Effector memory CD4-positive, alpha-beta T cell (primary cell): ENCODE data around the gene CELSR1.
A peak's percentile ranks its signal among the peaks of the same experiment; 100 is the strongest.

ENCODE experiments used
- DNase-seq, 3 donors: peaks; one replicate each; pipeline ENCODE4 v3.0.0-alpha.2; 2020
- H3K27ac ChIP-seq: 2 replicates; pipeline ENCODE4 v1.7.0; 2013; ENCODE audit warnings: mild to moderate bottlenecking, low read length, moderate library complexity; ENCODE audit not compliant: insufficient read depth, poor library complexity, severe bottlenecking
- H3K27me3 ChIP-seq: replicated peaks from 2 replicates; pipeline ENCODE4 v1.7.0; 2013; ENCODE audit warnings: mild to moderate bottlenecking, low read length; ENCODE audit not compliant: insufficient read depth, control insufficient read depth, poor library complexity, severe bottlenecking
- H3K36me3 ChIP-seq: 2 replicates; pipeline ENCODE4 v1.7.0; 2013; ENCODE audit warnings: mild to moderate bottlenecking, low read length, moderate library complexity; ENCODE audit not compliant: control insufficient read depth, insufficient read depth
- H3K4me1 ChIP-seq: 2 replicates; pipeline ENCODE4 v1.7.0; 2013; ENCODE audit warnings: low read length, mild to moderate bottlenecking; ENCODE audit not compliant: control insufficient read depth, insufficient read depth, poor library complexity, severe bottlenecking
- H3K4me3 ChIP-seq: 2 replicates; pipeline ENCODE4 v1.7.0; 2013; ENCODE audit warnings: low read length, low read depth, mild to moderate bottlenecking; ENCODE audit not compliant: insufficient read depth, poor library complexity, severe bottlenecking
- H3K9me3 ChIP-seq: 2 replicates; pipeline ENCODE4 v1.7.0; 2013; ENCODE audit warnings: mild to moderate bottlenecking, low read length, moderate library complexity; ENCODE audit not compliant: control insufficient read depth

Gene CELSR1

DNA sequence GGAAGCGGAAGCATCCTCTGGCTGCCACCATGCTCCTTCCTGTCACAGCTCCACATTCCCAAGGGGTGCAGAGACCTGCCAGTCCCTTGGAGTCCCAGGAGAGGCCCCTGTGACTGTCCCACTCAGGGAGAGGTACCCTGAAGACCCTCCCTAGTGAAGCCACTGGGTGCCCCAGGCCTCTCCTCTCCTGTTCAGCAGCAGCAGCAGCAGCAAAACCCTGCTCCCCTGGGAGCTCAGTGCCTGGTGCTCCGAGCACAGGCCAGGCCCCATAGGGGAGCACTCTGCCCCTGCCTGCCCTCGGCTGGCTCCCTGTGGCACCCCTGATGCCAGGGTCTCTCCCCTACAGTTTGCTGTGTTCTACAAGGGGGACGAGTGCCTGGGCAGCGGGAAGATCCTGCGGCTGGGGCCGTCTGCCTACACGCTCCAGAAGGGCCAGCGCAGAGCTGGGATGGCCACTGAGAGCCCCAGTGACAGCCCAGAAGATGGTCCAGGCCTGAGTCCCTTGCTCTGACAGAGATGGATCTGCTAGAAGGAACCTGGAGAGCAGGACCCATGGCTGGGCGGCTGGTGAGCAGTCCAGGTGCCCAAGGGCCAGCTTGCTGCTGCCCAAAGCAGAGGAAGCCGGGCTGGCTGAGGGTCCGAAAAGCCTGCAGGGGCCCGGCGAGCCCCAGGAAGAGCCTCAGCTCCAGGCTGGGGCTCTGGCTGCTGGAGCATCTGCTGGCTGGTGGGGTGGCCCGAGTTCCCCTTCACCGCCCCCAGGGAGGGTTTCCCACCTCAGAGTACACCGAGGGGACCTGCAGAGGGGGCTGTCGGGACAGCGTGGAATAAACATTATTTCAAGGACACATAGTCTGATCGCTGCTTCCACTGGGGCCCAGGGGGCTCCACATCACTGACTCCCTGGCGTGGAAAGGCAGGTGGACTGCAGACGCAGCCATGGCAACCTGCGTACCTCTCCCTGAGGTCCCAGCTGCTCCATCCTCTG lies 180.6 kb downstream of the CELSR1 start:
- no peaks in the 10 kb centered on the region for H3K27me3 ChIP-seq
- H3K9me3 ChIP-seq = no peaks in the 10 kb centered on the region
- H3K27ac ChIP-seq = no peak overlapping the region
- H3K4me3 ChIP-seq = no peak overlapping the region
- no peak for DNase-seq
- peaks cover 49% of the 10 kb centered on the region for H3K36me3 ChIP-seq
- no peaks in the 10 kb centered on the region for H3K4me1 ChIP-seq

DNA sequence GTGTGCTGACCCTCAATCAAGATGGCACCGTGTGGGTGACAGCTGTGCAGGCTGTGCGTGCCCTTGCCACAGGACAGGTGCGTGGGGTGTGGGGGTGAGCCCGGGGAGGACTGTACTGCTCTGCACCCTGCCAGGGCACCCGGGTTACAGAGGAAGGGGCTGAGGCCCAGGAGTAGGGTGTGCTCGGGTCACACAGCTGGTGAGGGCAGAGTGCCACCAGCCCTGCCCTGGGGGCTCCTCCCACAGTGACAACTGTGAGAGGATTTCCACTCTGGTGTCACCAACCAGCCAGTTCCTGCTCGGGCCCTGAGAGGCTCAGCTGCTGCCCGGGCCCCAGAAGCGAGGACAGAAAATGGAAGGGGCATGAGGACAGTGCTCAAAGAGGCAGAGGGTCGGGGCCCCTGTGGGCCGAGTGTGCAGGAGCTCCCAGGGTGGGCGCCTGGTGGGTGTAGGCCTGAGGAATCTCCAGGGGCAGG lies 181.4 kb downstream of the CELSR1 start:
- H3K4me1 ChIP-seq = no peaks in the 10 kb centered on the region
- H3K4me3 ChIP-seq = no peak overlapping the region
- no peaks in the 10 kb centered on the region for H3K9me3 ChIP-seq
- peaks cover 56% of the 10 kb centered on the region for H3K36me3 ChIP-seq
- H3K27me3 ChIP-seq = no peaks in the 10 kb centered on the region
- no peak overlapping the region for H3K27ac ChIP-seq
- no peak for DNase-seq

DNA sequence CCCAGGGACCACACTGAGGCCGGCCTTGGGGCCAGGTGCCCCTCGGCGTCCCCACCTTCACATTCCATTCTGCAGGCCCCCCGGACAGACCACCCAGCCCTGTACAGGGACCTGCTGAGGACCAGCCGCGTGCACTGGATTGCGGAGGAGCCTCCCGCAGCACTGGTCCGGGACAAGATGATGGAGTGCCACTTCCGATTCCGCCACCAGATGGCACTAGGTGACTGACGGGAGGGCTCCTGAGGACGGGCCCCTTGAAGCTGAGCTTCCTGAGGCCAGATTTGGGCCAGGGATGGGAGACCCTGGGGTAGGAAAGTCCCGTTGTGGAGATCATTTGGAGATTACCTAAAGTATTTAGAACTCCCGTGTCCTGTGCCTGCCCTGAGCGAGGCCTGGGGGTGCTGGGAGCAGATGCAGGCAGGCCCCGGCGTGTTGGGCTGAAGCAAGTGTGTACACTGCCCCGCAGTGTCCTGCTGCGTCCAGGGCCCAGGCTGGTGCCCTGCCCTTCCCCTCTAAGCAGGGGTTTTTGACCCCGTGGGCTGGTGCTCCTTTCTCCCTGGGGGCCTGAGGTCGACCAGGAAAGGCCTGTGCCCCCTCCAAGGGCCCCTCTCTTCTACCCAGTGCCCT lies 181.9 kb downstream of the CELSR1 start:
- Histone ChIP-seq H3K27ac (no peak overlapping the region), H3K4me1 (no peaks in the 10 kb centered on the region), H3K27me3 (no peaks in the 10 kb centered on the region)

DNA sequence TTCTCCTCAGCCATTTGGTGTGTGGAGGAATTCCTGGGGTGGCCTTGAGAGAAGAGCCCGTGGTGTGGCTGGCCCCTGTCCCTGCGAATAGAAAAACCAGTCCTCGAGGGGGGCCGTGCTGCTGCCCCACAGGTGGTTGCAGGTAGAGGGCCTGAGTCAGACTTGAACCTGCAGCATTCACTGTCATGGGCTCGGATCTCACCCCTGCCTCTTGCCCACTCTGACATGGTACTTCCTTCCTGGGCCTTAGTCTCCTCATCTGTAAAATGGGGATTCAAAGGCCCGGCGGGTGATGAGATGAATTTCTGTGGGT lies 182.5 kb downstream of the CELSR1 start:
- no peak for DNase-seq
- Histone ChIP-seq H3K4me1 (no peaks in the 10 kb centered on the region), H3K27me3 (no peaks in the 10 kb centered on the region), H3K4me3 (no peak overlapping the region), H3K27ac (no peak overlapping the region), H3K36me3 (peaks cover 67% of the 10 kb centered on the region), H3K9me3 (no peaks in the 10 kb centered on the region)

More for the DNA sequence above, 181.9 kb downstream of the CELSR1 start:
- peak; percentile 11 to 35 (median 33) for DNase-seq
- peaks cover 62% of the 10 kb centered on the region for H3K36me3 ChIP-seq
- H3K4me3 ChIP-seq = no peak overlapping the region
- H3K9me3 ChIP-seq = no peaks in the 10 kb centered on the region

DNA sequence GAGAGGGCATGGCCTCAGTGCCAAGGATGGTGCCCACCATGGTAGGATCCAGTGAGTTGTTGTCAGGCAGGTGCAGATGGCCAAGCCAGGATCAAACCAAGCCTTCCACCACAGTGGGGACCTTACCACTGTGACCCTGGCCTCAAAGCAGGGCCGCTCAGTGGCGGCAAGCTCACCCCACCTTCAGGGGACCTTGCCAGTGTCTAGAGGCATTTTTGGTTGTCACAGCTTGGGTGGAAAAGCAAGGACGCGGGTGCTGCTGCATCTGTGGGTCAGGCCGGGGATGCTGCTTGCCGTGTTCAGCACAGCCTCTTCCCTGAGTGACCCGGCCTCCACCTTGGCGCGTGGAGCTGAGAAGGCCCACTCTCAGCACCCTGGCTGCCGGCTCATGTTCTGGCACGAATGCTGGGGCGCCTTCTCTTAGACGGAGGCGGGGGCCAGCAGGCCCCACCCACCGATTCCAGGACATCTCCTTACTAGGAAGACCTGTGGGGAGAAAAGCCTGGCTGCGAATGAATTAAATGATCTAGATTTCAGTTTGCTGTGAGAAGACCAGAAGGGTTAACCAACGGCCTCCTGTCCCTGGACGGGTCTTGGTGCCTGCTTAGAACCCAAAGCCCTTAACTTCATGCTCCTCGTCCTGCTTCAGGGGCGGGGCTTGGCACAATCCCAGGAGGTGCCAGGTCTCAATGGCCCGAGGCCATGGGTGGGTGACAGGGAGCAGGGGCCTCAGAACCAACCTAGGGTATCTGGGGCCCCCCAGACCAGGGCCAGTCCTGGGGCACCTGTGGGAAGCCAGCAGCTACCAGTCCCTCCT lies 183.0 kb downstream of the CELSR1 start:
- Histone ChIP-seq H3K27ac (no peak overlapping the region), H3K36me3 (peaks cover 72% of the 10 kb centered on the region), H3K4me3 (no peak overlapping the region), H3K27me3 (no peaks in the 10 kb centered on the region), H3K4me1 (no peaks in the 10 kb centered on the region), H3K9me3 (no peaks in the 10 kb centered on the region)
- no peak for DNase-seq

DNA sequence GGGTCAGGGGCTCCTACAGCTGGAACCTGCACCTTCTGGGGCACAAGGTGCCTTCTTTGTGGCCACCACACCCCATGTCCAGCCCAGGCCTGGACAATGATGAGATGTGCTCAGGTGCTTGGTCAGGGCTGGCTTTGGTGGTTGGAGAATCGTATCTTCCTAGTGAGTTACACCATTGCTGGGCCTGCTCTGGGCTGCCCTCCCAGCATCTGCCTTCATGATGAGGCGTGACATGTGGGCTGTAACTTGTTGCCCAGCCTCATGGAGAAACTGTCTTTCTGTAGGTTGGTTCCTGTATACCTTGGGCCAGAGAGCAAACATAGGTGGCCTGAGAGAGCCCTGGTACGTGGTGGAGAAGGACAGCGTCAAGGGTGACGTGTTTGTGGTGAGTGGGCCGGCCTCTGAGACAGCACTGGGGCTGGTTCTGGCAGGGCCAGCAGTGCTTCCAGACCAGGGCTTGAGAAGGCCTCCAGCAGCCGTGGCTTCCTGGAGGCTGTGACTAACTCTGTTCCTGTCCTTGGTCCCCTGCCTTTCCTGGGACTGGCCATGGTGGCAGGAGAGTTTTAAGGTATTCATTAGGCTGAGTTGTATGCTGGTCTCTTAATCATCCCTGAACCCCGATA lies 183.8 kb downstream of the CELSR1 start:
- H3K4me3 ChIP-seq = no peak overlapping the region
- H3K9me3 ChIP-seq = no peaks in the 10 kb centered on the region
- no peak overlapping the region for H3K27ac ChIP-seq
- no peak for DNase-seq
- no peaks in the 10 kb centered on the region for H3K27me3 ChIP-seq
- H3K4me1 ChIP-seq = no peaks in the 10 kb centered on the region
- peaks cover 78% of the 10 kb centered on the region for H3K36me3 ChIP-seq

DNA sequence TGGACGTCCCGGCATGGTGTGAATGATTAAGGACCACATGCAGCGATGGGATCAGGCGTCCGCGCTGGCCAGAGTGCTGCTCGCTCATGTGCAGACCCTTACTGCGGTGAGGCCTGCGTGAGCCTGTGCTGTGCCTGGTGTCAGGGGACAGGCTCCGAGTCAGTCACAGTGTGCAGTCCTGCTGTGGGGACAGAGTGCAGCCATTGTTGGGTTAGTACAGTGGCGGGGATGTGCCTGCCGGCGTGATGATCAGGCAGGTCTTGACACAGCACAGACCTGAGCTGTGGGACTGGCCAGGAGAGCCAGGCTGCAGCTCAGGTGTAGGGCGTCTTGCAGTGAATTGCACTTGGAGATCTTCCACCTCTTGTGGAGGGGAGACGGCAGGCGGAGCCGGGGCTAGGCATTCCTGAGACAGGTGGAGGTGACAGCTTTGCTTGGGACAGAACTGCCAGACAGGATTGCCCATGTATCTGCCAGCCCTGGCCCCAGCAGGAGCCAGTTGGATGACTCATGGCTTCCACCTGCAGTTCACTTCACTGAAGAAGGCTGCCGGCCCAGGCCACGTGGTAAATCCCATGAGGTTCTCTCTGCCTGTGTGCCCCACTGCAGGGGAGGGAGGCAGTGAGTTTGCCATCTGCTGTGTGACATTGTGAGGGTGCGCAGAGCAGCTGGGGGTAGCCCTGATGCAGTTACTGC lies 184.6 kb downstream of the CELSR1 start:
- H3K9me3 ChIP-seq = no peaks in the 10 kb centered on the region
- H3K36me3 ChIP-seq = peaks cover 86% of the 10 kb centered on the region
- no peak overlapping the region for H3K27ac ChIP-seq
- no peak overlapping the region for H3K4me3 ChIP-seq
- no peaks in the 10 kb centered on the region for H3K4me1 ChIP-seq
- no peak for DNase-seq
- H3K27me3 ChIP-seq = no peaks in the 10 kb centered on the region

DNA sequence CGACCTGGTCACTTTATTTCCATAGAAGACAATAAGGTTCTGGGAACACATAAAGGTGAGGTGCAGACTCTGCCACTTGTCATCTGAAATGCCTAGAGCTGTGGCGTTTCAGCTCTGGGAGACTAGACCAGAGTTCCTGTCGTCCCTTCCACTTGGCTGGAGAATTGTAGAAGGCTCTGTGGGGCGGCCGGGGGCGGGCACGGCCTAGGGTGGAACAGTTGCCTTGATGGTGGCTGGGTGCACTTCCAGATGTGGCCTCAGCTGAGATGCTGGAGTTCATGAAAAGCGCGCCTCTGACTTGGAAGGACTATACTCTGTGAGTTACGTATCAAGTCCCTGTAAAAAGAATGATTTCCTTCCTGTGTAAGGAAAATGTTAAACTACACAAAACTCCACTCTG lies 185.1 kb downstream of the CELSR1 start:
- DNase-seq = no peak
- Histone ChIP-seq H3K27ac (no peak overlapping the region), H3K27me3 (no peaks in the 10 kb centered on the region), H3K4me3 (no peak overlapping the region), H3K36me3 (peaks cover 84% of the 10 kb centered on the region), H3K9me3 (no peaks in the 10 kb centered on the region), H3K4me1 (no peaks in the 10 kb centered on the region)

DNA sequence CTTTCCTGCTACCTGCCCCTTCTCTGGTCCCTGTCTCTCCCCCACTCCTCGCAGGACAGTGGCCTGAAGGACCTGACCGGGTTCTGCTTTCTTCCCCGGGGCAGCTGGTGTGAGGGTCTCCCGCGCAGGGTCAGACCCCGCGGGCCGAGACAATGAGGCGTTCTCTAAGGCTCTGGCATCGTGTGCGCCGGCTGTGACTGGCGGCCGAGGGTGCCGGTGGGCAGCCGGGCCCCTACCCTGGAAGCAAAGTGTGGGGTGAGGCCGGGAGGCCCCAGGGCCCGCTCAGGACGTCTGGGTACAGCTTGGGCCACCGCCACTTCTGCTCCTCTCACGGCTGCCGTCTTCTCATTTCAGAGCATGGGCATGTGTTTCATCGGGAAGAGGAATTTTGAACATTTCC lies 185.7 kb downstream of the CELSR1 start:
- Histone ChIP-seq H3K36me3 (peaks cover 81% of the 10 kb centered on the region), H3K4me1 (no peaks in the 10 kb centered on the region), H3K27me3 (no peaks in the 10 kb centered on the region), H3K4me3 (no peak overlapping the region), H3K27ac (no peak overlapping the region), H3K9me3 (no peaks in the 10 kb centered on the region)
- DNase-seq = no peak
